NCI-H1105 (cell line): ENCODE results near the gene USP54.
"Not testable (repeated sequence)": the region's sequence is repeated elsewhere in the genome, so short reads cannot be mapped to it uniquely, and the experiment has no call there.

ENCODE experiments used
- DNase-seq: peaks from one replicate; lab custom pipeline; 2025; lab: John Stamatoyannopoulos, UW

USP54 gene

GRCh38 chr10:73589563-73590126 is 1.5 kb downstream of the USP54 start:
- no peak for DNase-seq

- no peak for DNase-seq
Observed at GRCh38 chr10:73588656-73589055, 2.5 kb downstream of the USP54 start.

GRCh38 chr10:73586583-73586984 is 4.6 kb downstream of the USP54 start:
- DNase-seq, result no peak

GRCh38 chr10:73585327-73585726 is 5.8 kb downstream of the USP54 start:
- no peak for DNase-seq

GRCh38 chr10:73584737-73585136 is 6.4 kb downstream of the USP54 start:
- no peak for DNase-seq

GRCh38 chr10:73581918-73582317 is 9.2 kb downstream of the USP54 start:
- no peak for DNase-seq

- DNase-seq, result not testable (repeated sequence)
Observed at GRCh38 chr10:73578927-73579326, 12.2 kb downstream of the USP54 start.

GRCh38 chr10:73577788-73578187 is 13.4 kb downstream of the USP54 start:
- no peak for DNase-seq

GRCh38 chr10:73576890-73577591 is 14.1 kb downstream of the USP54 start:
- DNase-seq, result no peak

GRCh38 chr10:73576178-73576889 is 14.8 kb downstream of the USP54 start:
- DNase-seq, result no peak

- DNase-seq, result not testable (repeated sequence)
Observed at GRCh38 chr10:73567025-73567424, 24.1 kb downstream of the USP54 start.

GRCh38 chr10:73561192-73561591 is 29.9 kb downstream of the USP54 start:
- no peak for DNase-seq

- no peak for DNase-seq
Observed at GRCh38 chr10:73559590-73559989, 31.6 kb downstream of the USP54 start.

- no peak for DNase-seq
Observed at GRCh38 chr10:73556855-73557254, 34.3 kb downstream of the USP54 start.

GRCh38 chr10:73554721-73555120 is 36.4 kb downstream of the USP54 start:
- no peak for DNase-seq

- no peak for DNase-seq
Observed at GRCh38 chr10:73553761-73554160, 37.4 kb downstream of the USP54 start.

- no peak for DNase-seq
Observed at GRCh38 chr10:73552819-73553715, 38.1 kb downstream of the USP54 start.

GRCh38 chr10:73551515-73551914 is 39.6 kb downstream of the USP54 start:
- no peak for DNase-seq

GRCh38 chr10:73545357-73545756 is 45.8 kb downstream of the USP54 start:
- no peak for DNase-seq

GRCh38 chr10:73537709-73538108 is 53.4 kb downstream of the USP54 start:
- no peak for DNase-seq

- no peak for DNase-seq
Observed at GRCh38 chr10:73537288-73537687, 53.9 kb downstream of the USP54 start.

- no peak for DNase-seq
Observed at GRCh38 chr10:73534857-73535256, 56.3 kb downstream of the USP54 start.
